IPS DF 6.9 (cell line): Measurements from ENCODE around the gene NUBP1.
"Not testable (repeated sequence)": the region's sequence is repeated elsewhere in the genome, so short reads cannot be mapped to it uniquely, and the experiment has no call there.

ENCODE experiments used
- DNase-seq: peaks from one replicate; pipeline ENCODE4 v3.0.0-alpha.2; 2013; ENCODE audit warnings: low read depth, low spot score
- H3K27ac ChIP-seq: one replicate; pipeline ENCODE4 v1.5.1; 2013; ENCODE audit warnings: low read length, control low read depth
- H3K27me3 ChIP-seq: 2 replicates; pipeline ENCODE4 v1.6.1; 2013; ENCODE audit warnings: mild to moderate bottlenecking, low read length; ENCODE audit not compliant: control insufficient read depth, insufficient read depth
- H3K36me3 ChIP-seq: 2 replicates; pipeline ENCODE4 v1.6.1; 2013; ENCODE audit warnings: low read length; ENCODE audit not compliant: control insufficient read depth, insufficient read depth
- H3K4me1 ChIP-seq: 2 replicates; pipeline ENCODE4 v1.6.1; 2013; ENCODE audit warnings: low read length; ENCODE audit not compliant: control insufficient read depth, insufficient read depth
- H3K4me3 ChIP-seq: 2 replicates; pipeline ENCODE4 v1.5.1; 2013; ENCODE audit warnings: mild to moderate bottlenecking, low read length
- H3K9me3 ChIP-seq: 2 replicates; pipeline ENCODE4 v1.6.1; 2013; ENCODE audit warnings: low read length, inconsistent platforms; ENCODE audit not compliant: control insufficient read depth, insufficient read depth
- WGBS: extraction: QIAGEN DNeasy Blood & Tissue Kit; methylation state at CpG from one replicate; pipeline ENCODE4 v1.1.7; 2013; ENCODE audit warnings: mixed read lengths, missing lambda C conversion rate; ENCODE audit not compliant: insufficient read length, insufficient coverage; 5-methylcytosine and 5-hydroxymethylcytosine counted together

The NUBP1 gene

DNA sequence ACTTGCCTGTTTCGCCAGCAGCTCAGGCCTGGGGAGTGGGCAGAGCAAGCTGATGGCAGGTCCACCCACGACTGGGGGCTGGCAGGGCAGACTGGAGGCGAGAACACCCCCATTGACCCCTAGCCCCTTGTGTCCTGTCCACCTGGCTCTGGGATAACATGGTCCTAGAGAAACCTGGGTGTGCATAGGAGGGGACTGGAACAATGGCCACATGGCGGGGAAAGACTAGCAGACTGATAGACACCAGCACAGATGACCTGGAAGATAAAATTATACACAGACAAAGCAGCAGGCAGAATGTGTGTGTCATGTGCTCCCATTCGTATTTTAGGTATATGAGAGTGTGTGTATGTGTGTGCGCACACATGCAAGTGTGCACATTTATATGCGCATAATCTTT is 23.5 kb downstream of the NUBP1 start:
- H3K27me3 ChIP-seq = no peaks in the 10 kb centered on the region
- no CpG with 5 or more reads among the region's 7 CpGs for WGBS
- no peaks in the 10 kb centered on the region; the same call in 1 of the 2 replicates for H3K4me1 ChIP-seq
- no peaks in the 10 kb centered on the region for H3K9me3 ChIP-seq
- H3K27ac ChIP-seq = no peak overlapping the region
- H3K36me3 ChIP-seq = peaks cover 5% of the 10 kb centered on the region; the same call in 1 of the 2 replicates
- no peak for DNase-seq
- H3K4me3 ChIP-seq = no peak overlapping the region

DNA sequence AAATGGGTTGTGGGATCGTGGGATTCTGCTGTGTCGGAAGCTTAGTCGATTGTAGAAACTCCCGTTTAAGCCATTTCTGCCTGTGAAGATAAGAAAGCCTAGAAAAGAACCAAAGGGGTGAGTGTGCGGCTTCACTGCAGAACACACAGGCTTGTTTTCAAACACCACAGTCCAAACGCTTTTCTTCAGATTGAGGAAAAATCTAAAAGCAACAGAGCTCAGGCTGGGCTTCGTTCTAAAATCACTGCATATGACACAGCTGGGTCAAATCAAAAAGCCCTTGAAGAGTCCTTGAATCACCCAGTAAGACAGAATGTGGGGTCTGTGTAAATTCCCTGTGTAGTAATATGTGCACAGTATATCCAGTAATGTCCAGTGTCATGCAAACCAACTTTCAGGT is 25.7 kb downstream of the NUBP1 start:
- Histone ChIP-seq H3K4me1 (no peaks in the 10 kb centered on the region; the same call in 1 of the 2 replicates), H3K36me3 (peaks cover 3% of the 10 kb centered on the region; the same call in 1 of the 2 replicates), H3K27ac (no peak overlapping the region), H3K9me3 (no peaks in the 10 kb centered on the region), H3K4me3 (no peak overlapping the region), H3K27me3 (no peaks in the 10 kb centered on the region)
- no peak for DNase-seq
- no CpG with 5 or more reads among the region's 7 CpGs for WGBS

DNA sequence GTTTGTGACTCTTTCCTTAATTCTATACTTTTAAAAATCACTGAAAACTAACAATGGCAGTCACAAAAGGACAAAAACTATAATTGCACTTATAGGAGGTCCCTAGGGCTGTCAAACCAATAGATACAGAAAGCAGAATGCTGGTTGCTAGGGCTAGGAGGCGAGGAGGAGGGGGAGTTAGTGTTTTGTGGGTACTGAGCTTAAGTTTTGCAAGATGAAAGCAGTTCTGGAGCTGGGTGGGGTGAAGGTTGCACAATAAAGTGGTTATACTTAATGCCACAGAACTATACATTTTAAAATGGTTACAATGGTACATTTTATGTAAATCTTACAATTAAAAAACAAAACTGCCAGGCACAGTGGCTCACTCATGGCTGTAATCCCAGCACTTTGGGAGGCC is 27.3 kb downstream of the NUBP1 start:
- H3K27ac ChIP-seq = no peak overlapping the region
- no peaks in the 10 kb centered on the region for H3K27me3 ChIP-seq
- H3K9me3 ChIP-seq = no peaks in the 10 kb centered on the region
- no CpG with 5 or more reads among the region's 1 CpG for WGBS
- H3K36me3 ChIP-seq = no peaks in the 10 kb centered on the region
- no peaks in the 10 kb centered on the region for H3K4me1 ChIP-seq
- no peak overlapping the region for H3K4me3 ChIP-seq
- DNase-seq = no peak

DNA sequence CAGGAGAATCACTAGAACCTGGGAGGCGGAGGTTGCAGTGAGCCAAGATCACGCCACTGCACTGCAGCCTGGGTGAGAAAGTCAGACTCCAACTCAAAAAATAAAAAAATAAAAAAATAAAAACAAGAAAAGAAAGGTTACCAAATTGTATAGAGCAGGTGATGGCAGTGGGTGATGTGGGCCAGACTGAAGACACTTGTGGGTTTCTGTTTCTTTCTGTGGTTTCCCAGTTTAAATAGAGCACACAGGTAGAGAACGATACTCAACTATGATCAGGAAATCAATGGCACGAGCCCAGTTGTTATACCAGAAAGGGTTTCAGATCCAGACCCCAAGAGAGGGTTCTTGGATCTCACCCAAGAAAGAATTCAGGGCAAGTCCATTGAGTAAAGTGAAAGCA is 32.6 kb downstream of the NUBP1 start:
- Histone ChIP-seq H3K4me3 (no peak overlapping the region), H3K9me3 (no peaks in the 10 kb centered on the region), H3K4me1 (no peaks in the 10 kb centered on the region), H3K36me3 (no peaks in the 10 kb centered on the region), H3K27ac (no peak overlapping the region), H3K27me3 (no peaks in the 10 kb centered on the region)
- no peak for DNase-seq
- no CpG with 5 or more reads among the region's 4 CpGs for WGBS

DNA sequence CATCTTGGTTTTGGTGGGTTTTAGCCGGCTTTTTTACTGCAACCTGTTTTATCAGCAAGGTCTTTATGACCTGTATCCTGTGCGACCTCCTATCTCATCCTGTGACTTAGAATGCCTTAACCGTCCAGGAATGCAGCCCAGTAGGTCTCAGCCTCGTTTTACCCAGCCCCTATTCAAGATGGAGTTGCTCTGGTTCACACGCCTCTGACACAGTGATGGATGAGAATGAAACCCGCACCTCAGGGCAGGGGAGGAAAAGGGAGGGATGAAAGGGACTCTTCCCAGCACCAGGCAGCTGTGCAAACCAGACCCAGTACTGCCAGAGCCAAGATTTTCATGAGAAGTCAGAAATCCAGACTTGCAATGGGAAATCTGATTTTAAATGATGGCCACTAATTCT is 33.3 kb downstream of the NUBP1 start:
- H3K4me1 ChIP-seq, H3K27me3 ChIP-seq, H3K9me3 ChIP-seq, DNase-seq, H3K4me3 ChIP-seq, H3K36me3 ChIP-seq, H3K27ac ChIP-seq: not testable (repeated sequence)
- WGBS = no CpG with 5 or more reads among the region's 6 CpGs

DNA sequence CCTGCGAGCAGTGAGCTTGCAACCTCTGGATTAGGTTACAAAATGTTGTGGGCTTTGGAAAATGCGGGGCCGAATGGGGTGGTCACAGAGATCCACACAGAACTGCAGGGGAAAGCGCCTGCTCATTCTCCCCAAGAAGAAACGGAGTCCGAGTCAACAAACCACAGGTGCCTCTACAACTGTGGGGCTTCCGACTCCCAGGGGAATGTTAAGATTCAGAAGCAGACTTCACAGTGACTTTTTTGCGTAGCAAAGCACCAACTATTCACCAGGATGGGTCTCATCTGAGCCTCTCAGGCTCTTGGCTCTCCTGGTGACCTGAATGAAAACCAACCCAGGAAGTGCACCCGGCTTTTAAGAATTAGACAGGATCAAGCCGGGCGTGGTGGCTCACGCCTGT is 33.7 kb downstream of the NUBP1 start:
- no peak overlapping the region for H3K27ac ChIP-seq
- no peaks in the 10 kb centered on the region for H3K9me3 ChIP-seq
- no peaks in the 10 kb centered on the region for H3K27me3 ChIP-seq
- H3K4me1 ChIP-seq = no peaks in the 10 kb centered on the region
- no peaks in the 10 kb centered on the region; the same call in 1 of the 2 replicates for H3K36me3 ChIP-seq
- no peak for DNase-seq
- no CpG with 5 or more reads among the region's 12 CpGs for WGBS
- no peak overlapping the region for H3K4me3 ChIP-seq

DNA sequence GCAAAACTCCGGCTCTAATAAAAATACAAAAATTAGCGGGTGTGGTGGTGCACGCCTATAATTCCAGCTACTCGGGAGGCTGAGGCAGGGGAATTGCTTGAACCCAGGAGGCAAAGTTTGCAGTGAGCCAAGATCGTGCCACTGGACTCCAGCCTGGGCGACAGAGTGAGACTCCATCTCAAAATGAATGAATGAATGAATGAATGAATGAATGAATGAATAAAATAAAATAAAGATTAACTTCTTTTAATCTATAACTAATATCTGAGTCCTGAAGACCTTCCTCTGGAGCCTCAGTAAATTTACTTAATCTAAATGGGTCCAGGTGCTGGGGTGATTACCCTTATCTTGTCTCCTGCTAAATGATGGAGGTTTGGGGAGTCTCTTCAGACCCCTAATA is 36.3 kb downstream of the NUBP1 start:
- not testable (repeated sequence) for DNase-seq, H3K27me3 ChIP-seq, H3K27ac ChIP-seq, H3K36me3 ChIP-seq, H3K4me1 ChIP-seq, H3K4me3 ChIP-seq, H3K9me3 ChIP-seq
- no CpG with 5 or more reads among the region's 6 CpGs for WGBS

DNA sequence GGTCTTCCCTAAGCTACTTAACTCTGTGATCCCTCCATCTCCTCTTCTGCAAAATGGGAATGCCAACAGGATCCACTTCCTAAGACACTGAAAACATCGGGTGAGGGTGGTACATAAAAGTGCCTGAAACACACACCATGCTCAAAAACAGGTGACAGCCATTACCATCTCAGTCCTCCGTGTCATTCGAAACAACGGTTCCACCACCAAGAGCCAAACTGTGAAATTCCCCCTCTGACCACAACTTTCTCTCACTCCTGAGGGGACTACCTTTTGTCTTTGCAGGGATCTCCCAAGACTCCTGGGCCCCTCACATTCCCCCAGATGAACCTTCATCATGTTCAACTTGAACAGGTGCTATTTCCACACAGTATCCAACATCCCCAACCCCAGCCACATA is 37.0 kb downstream of the NUBP1 start:
- no CpG with 5 or more reads among the region's 4 CpGs for WGBS
- H3K4me1 ChIP-seq = no peaks in the 10 kb centered on the region

DNA sequence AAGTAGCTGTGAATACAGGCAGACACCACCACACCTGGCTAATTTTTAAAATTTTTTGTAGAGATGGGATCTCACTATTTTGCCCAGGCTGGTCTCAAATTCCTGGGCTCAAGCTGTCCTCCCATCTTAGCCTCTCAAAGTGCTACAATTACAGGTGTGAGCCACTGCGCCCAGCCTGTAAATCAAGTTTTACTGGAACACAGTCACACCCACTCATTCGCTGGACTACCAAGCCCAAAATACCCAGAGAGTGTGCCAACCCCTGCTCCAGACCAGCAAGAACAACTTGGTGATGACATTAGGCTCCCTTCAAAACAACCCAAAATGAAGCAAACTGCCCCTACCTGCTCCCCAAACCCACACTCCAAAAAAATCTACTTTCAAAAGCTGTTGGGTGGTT is 39.0 kb downstream of the NUBP1 start:
- no peaks in the 10 kb centered on the region for H3K9me3 ChIP-seq
- DNase-seq = no peak
- no peak overlapping the region for H3K27ac ChIP-seq
- no peaks in the 10 kb centered on the region for H3K27me3 ChIP-seq
- H3K4me1 ChIP-seq = no peaks in the 10 kb centered on the region
- no peak overlapping the region for H3K4me3 ChIP-seq
- no peaks in the 10 kb centered on the region; the same call in 1 of the 2 replicates for H3K36me3 ChIP-seq
- WGBS = no CpG with 5 or more reads among the region's 2 CpGs

More for the DNA sequence above, 37.0 kb downstream of the NUBP1 start:
- no peaks in the 10 kb centered on the region for H3K9me3 ChIP-seq
- DNase-seq = no peak
- no peak overlapping the region for H3K27ac ChIP-seq
- no peaks in the 10 kb centered on the region; the same call in 1 of the 2 replicates for H3K36me3 ChIP-seq
- H3K27me3 ChIP-seq = no peaks in the 10 kb centered on the region
- no peak overlapping the region for H3K4me3 ChIP-seq

DNA sequence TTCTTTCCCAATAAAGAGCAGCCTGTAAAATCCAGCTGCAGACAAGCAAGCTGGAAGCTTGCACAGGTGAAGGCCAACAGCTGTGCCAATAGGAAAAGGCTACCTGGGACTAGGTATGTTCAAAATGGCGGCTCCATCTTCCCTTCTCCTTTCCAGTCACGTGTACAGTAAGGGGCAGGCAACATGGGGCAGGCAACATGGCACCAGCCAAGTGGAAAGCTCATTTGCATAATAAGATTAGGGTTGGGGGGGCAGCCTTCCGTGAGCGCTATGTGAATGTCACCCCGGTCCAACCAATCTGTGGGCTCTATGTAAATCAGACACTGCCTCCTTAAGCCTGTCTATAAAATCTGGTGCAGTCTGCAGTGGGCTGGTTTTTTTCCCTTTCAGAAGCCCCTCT is 43.7 kb downstream of the NUBP1 start:
- H3K4me1 ChIP-seq = no peaks in the 10 kb centered on the region
- H3K27ac ChIP-seq = no peak overlapping the region
- H3K36me3 ChIP-seq = no peaks in the 10 kb centered on the region
- WGBS = no CpG with 5 or more reads among the region's 5 CpGs
- no peaks in the 10 kb centered on the region for H3K27me3 ChIP-seq
- H3K9me3 ChIP-seq = no peaks in the 10 kb centered on the region
- H3K4me3 ChIP-seq = no peak overlapping the region
- no peak for DNase-seq

DNA sequence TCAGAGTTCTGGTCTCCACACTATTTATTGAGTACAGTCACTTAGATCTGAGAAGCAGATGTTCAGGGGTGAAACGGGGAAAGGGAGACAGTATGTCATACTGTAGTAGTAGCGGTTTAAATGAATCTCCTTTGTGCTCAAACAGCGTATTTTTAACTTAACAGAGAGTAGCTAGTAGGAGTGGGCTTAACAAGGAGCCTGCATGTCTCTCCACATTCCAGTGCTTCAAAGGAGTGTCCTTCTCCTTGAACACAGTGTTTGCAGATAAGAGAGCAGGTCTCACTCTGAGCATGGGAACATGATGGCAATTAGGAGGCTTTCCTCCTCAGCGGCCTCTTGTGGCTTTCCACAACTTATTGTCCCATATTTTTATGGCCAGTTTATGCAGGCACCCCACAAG is 45.0 kb downstream of the NUBP1 start:
- not testable (repeated sequence) for DNase-seq, H3K27ac ChIP-seq, H3K4me1 ChIP-seq, H3K36me3 ChIP-seq, H3K27me3 ChIP-seq, H3K9me3 ChIP-seq, H3K4me3 ChIP-seq
- WGBS = no CpG with 5 or more reads among the region's 4 CpGs
